Measurements from ENCODE around the gene BCL2L14.

- no peak for TF ChIP-seq FOXA1 (IDR thresholded peaks at IDR 0.05)
- no peak for TF ChIP-seq SP1 (IDR thresholded peaks at IDR 0.05)
- TF ChIP-seq BHLHE40 (IDR thresholded peaks at IDR 0.05; ENCODE audit: borderline replicate concordance) = no peak
- TF ChIP-seq ZNF384 (IDR thresholded peaks at IDR 0.05) = no peak
- TF ChIP-seq CTBP1 (IDR thresholded peaks at IDR 0.05; ENCODE audit: borderline replicate concordance) = no peak
- no peak for TF ChIP-seq SUZ12 (IDR thresholded peaks at IDR 0.05)
- no peak for TF ChIP-seq LEF1 (IDR thresholded peaks at IDR 0.05; ENCODE audit: borderline replicate concordance)
- TF ChIP-seq FOXM1 (IDR thresholded peaks at IDR 0.05; ENCODE audit: borderline replicate concordance) = no peak
- no peak for TF ChIP-seq PKNOX1 (IDR thresholded peaks at IDR 0.05)
- no peak for TF ChIP-seq TARDBP (IDR thresholded peaks at IDR 0.05)
- no peak for TF ChIP-seq HDGF (IDR thresholded peaks at IDR 0.05; ENCODE audit: borderline replicate concordance)
- no peak for TF ChIP-seq ARNT (IDR thresholded peaks at IDR 0.05)
- TF ChIP-seq FOXK2 (IDR thresholded peaks at IDR 0.05) = no peak
These were observed 36.9 kb downstream of the BCL2L14 start for GRCh38 chr12:12107678-12108077.
